Spinal cord (tissue), 10 donors: ENCODE results near the gene KRT5. TPM values are rescaled to one million over a fixed set of nuclear protein-coding genes. Genes with fewer than 3 reads are reported as not detected.
"Not testable (repeated sequence)": the region's sequence is repeated elsewhere in the genome, so short reads cannot be mapped to it uniquely, and the experiment has no call there.

Experiments used
- DNase-seq, 6 donors: peaks; one replicate each; pipeline versions ENCODE4 v3.0.0 to v3.0.0-alpha.2; 2013 to 2015; ENCODE audit warnings: low spot score in 6 of 6, low read depth in 4 of 6
- H3K27ac ChIP-seq: one replicate; pipeline ENCODE4 v1.5.1; 2013; ENCODE audit warnings: low read depth, low read length, control low read depth
- H3K27me3 ChIP-seq: one replicate; pipeline ENCODE4 v1.6.1; 2013; ENCODE audit warnings: low read length; ENCODE audit not compliant: control insufficient read depth, insufficient read depth
- H3K36me3 ChIP-seq: one replicate; pipeline ENCODE4 v1.6.1; 2013; ENCODE audit warnings: low read length; ENCODE audit not compliant: control insufficient read depth, insufficient read depth
- H3K4me1 ChIP-seq: one replicate; pipeline ENCODE4 v1.6.1; 2013; ENCODE audit warnings: low read length; ENCODE audit not compliant: control insufficient read depth, insufficient read depth
- H3K4me3 ChIP-seq: one replicate; pipeline ENCODE4 v1.5.1; 2013; ENCODE audit warnings: low read depth, low read length, control low read depth
- H3K9me3 ChIP-seq: one replicate; pipeline ENCODE4 v1.6.1; 2013; ENCODE audit warnings: low read length; ENCODE audit not compliant: control insufficient read depth, insufficient read depth
- WGBS: methylation state at CpG from one replicate; pipeline ENCODE4 v1.1.5; 2013; ENCODE audit warnings: missing lambda C conversion rate; ENCODE audit not compliant: insufficient coverage; 5-methylcytosine and 5-hydroxymethylcytosine counted together
- polyA plus RNA-seq, 2 donors: library from polyadenylated mRNA; unstranded; fragments of 120-200 nt; gene quantifications; one replicate each; pipeline ENCODE4 v1.2.1, GENCODE V29; 2013; ENCODE audit not compliant: insufficient read length in 2 of 2
- total RNA-seq, 2 donors: library from RNA; depleted of rRNA in 1 of 2; stranded (reverse); fragments of 120-200 nt in 1 of 2; fragments of >200 nt in 1 of 2; gene quantifications; one replicate each; pipeline versions ENCODE4 v1.2.3 to v1.2.4, GENCODE V29; 2013 to 2014
- donor health status: healthy.

The KRT5 gene
- total and polyA plus RNA-seq, 4 donors: 0.27 to 0.99 (median 0.68) TPM; not detected in 1

- Histone ChIP-seq H3K4me1 (peaks cover 3% of the 10 kb centered on the region), H3K4me3 (no peak overlapping the region), H3K9me3 (no peaks in the 10 kb centered on the region), H3K27me3 (no peaks in the 10 kb centered on the region), H3K36me3 (no peaks in the 10 kb centered on the region), H3K27ac (no peak overlapping the region)
- no peak for DNase-seq
- 95% methylated on average over 13 of the region's 15 CpGs for WGBS
Observed at GRCh38 chr12:52515927-52516831, 4.0 kb downstream of the KRT5 start.

GRCh38 chr12:52515319-52515646 is 4.9 kb downstream of the KRT5 start:
- Histone ChIP-seq H3K9me3 (no peaks in the 10 kb centered on the region), H3K4me3 (no peak overlapping the region), H3K27ac (no peak overlapping the region), H3K27me3 (no peaks in the 10 kb centered on the region), H3K4me1 (peaks cover 3% of the 10 kb centered on the region), H3K36me3 (no peaks in the 10 kb centered on the region)
- 86% methylated on average over 1 of the region's 1 CpG for WGBS
- no peak for DNase-seq

- no peaks in the 10 kb centered on the region for H3K9me3 ChIP-seq
- H3K4me3 ChIP-seq: no peak overlapping the region
- no peak overlapping the region for H3K27ac ChIP-seq
- H3K4me1 ChIP-seq: peaks cover 3% of the 10 kb centered on the region
- DNase-seq: no peak
- no peaks in the 10 kb centered on the region for H3K36me3 ChIP-seq
- WGBS: 94% methylated on average over 13 of the region's 14 CpGs
- no peaks in the 10 kb centered on the region for H3K27me3 ChIP-seq
Observed at GRCh38 chr12:52514471-52515318, 5.5 kb downstream of the KRT5 start.

GRCh38 chr12:52513736-52514135 is 6.5 kb downstream of the KRT5 start:
- no peaks in the 10 kb centered on the region for H3K9me3 ChIP-seq
- H3K4me3 ChIP-seq: no peak overlapping the region
- DNase-seq: no peak
- no peaks in the 10 kb centered on the region for H3K27me3 ChIP-seq
- WGBS: 96% methylated on average over 5 of the region's 6 CpGs
- no peak overlapping the region for H3K27ac ChIP-seq
- H3K4me1 ChIP-seq: no peaks in the 10 kb centered on the region
- H3K36me3 ChIP-seq: no peaks in the 10 kb centered on the region

GRCh38 chr12:52508211-52508610 is 12.0 kb downstream of the KRT5 start:
- no peak for DNase-seq
- H3K27me3 ChIP-seq: no peaks in the 10 kb centered on the region
- H3K4me1 ChIP-seq: no peaks in the 10 kb centered on the region
- no peak overlapping the region for H3K27ac ChIP-seq
- H3K4me3 ChIP-seq: no peak overlapping the region
- H3K36me3 ChIP-seq: no peaks in the 10 kb centered on the region
- 75% methylated on average over 5 of the region's 5 CpGs for WGBS
- no peaks in the 10 kb centered on the region for H3K9me3 ChIP-seq

- Histone ChIP-seq H3K4me1 (no peaks in the 10 kb centered on the region), H3K27ac (no peak overlapping the region), H3K4me3 (no peak overlapping the region), H3K36me3 (no peaks in the 10 kb centered on the region), H3K27me3 (no peaks in the 10 kb centered on the region), H3K9me3 (no peaks in the 10 kb centered on the region)
- peak in 2 of 6 donors; percentile 51 to 65 for DNase-seq
- WGBS: 100% methylated on average over 1 of the region's 4 CpGs
Observed at GRCh38 chr12:52506858-52507715, 13.1 kb downstream of the KRT5 start.

GRCh38 chr12:52502877-52503276 is 17.3 kb downstream of the KRT5 start:
- WGBS: no CpG with 5 or more reads among the region's 1 CpG
- no peaks in the 10 kb centered on the region for H3K27me3 ChIP-seq
- H3K27ac ChIP-seq: no peak overlapping the region
- H3K9me3 ChIP-seq: no peaks in the 10 kb centered on the region
- H3K4me1 ChIP-seq: no peaks in the 10 kb centered on the region
- no peak for DNase-seq
- no peak overlapping the region for H3K4me3 ChIP-seq
- H3K36me3 ChIP-seq: no peaks in the 10 kb centered on the region

- Histone ChIP-seq H3K4me1 (no peaks in the 10 kb centered on the region), H3K27me3 (no peaks in the 10 kb centered on the region), H3K9me3 (no peaks in the 10 kb centered on the region), H3K36me3 (no peaks in the 10 kb centered on the region), H3K27ac (no peak overlapping the region), H3K4me3 (no peak overlapping the region)
- no peak for DNase-seq
- 93% methylated on average over 3 of the region's 7 CpGs for WGBS
Observed at GRCh38 chr12:52501490-52501889, 18.7 kb downstream of the KRT5 start.

GRCh38 chr12:52500574-52500973 is 19.6 kb downstream of the KRT5 start:
- H3K4me1 ChIP-seq, H3K9me3 ChIP-seq, H3K36me3 ChIP-seq, H3K27ac ChIP-seq, DNase-seq, H3K4me3 ChIP-seq, H3K27me3 ChIP-seq: not testable (repeated sequence)
- WGBS: 46% methylated on average over 4 of the region's 6 CpGs
